GDM1 (cell line): ENCODE results near the gene SIRPG.
"Not testable (repeated sequence)": the region's sequence is repeated elsewhere in the genome, so short reads cannot be mapped to it uniquely, and the experiment has no call there.

Experiments
- DNase-seq: peaks from one replicate; lab custom pipeline; 2025; lab: John Stamatoyannopoulos, UW

The SIRPG gene

DNA sequence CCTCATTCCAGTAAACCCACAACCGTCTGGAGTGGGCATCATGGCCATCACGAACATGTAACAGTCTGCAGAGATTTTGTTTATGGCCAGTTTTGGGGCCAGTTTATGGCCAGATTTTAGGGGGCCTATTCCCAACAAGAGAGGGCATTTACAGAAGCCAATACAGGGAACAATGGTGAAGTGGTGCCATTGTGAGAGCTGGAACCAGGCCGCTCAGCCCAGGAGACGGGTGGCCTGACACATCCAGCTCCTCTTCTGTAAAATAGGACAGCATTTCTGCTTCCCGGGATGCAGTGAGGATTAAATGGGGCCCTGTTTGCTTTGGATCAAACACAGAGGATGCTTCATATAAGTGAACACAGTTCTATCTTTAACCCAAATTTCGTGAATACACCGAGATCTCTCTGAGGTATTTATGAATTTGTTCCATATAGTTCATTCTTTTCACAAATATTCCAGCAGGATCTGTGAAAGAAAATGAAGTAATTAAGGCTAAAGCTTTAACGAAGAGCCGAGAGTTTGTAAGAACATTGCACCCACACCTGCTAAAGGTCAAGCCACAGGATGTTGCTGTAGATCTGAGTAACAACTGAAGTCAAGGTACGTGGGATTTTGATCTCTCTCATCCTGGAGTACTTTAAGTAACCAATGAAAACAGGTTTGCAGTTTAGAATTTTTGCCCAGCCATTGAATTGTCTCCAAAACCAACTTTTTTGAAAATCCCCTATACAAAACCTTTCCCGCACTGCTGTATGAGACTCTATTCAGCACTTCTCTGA lies 14.5 kb upstream of the SIRPG start:
- no peak for DNase-seq

DNA sequence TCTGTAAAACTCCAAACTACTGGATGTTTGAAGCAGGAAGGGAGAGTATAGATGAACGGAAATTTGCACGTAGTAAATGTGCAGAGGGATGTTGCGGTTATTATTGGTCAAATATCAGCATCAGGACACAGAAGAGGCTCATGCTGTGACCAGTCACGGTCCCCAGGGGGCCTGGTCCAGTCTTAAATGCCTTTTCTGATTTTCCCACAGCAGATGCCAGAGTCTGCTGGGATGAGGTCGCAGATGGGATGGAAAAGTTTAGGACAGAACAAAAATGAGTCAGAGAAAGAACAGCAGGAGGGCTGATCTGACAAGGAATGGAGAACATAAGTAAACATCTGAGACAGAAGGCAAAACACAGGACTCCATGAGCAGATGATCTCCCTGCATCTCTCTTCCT lies 11.7 kb upstream of the SIRPG start:
- no peak for DNase-seq

DNA sequence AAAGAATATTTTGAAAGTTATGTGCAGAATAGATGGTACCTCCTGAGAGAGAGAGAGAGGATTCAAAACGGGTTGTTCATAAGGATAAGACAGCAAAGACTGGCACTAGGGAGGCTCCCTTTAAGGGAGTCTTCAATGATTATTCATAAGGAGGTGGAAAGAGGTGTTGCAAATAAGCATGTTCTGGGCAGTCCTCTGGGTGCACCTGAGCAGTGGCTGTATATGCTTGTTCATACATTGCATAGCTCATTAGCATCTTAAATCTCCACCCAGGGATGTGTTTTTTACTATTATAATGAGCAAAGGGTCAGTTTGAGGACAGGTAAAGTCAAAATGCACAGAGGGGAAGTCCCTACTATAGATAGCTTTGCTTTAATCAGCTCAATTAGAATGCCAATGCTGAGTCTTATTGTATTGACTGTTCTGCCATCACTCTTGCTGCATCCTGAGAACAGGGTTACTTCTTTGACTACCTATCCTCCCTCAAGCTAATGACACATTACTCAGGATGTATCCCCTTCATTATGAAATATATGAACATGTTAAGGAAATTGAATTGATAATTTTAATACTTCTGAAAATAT lies 10.0 kb upstream of the SIRPG start:
- DNase-seq = no peak

DNA sequence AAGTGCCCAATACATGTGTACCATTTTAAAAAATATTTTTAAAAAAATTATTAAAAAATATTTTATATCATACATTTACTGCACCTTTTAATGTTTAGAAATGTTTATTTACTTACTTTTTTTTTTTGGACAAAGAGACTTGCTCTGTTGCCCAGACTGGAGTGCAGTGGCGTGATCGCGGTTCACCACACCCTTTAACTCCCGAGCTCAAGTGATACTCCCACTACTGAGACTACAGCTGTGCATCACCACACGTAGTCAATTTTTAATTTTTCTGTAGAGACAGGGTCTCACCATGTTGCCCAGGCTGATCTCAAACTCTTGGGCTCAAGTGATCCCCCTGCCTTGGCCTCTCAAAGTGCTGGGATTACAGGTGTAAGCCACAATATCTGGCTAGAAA lies 9.2 kb upstream of the SIRPG start:
- DNase-seq = no peak

DNA sequence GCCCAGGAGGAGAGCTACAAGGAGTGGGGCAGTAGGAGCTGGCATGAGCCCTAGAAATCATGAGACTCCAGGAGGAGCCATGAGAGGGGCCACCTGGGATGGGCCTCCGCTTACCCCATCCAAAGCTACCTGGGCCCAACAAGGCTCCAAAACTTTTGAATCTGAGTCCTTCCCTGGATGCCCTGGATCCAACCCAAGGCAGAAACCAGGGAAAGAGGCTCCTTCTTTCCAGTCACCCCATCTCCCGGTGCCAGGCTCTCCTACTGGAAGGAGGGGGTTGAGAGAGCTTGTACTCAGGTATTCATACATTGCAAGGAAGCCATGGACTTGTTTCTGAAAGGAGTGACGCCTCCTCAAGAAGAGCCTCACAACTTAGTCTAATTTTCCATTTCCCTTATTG lies 7.8 kb upstream of the SIRPG start:
- DNase-seq = no peak

DNA sequence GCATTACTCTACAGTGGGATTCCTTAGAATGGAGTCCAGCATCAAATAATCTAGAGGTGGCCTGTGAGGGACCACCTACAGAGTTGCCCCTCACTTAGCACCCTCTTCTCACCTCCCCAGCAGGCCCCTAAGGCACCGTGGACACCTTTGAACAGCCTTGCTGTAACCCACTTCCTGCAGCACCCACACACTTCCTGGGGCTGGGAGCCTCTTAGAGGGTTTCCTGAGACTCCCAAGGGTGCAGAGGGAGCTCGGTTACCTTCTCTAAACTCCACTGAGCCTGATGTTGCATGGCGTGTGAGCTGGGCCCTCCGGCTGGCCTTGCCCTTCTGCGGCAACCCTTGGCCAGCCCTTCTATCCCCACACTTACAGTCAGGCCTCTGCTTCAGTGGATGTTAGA lies 7.3 kb upstream of the SIRPG start:
- DNase-seq = no peak

DNA sequence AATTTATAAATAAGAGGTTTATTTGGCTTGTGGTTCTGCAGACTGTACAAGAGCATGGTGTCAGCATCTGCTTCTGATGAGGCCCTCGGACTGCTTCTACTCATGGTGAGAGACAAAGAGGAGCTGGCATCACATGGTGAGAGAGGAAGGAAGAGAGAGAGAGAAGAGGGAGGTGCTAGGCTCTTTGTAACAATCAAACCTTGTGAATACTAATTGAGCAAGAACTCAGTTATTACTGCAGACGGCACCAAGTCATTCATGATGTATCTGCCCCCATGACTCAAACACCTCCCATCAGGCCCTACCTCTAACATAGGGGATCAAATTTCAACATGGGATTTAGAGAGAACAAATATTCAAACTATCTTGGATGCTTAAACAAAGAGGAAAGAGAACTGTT lies 6.3 kb upstream of the SIRPG start:
- DNase-seq = no peak

DNA sequence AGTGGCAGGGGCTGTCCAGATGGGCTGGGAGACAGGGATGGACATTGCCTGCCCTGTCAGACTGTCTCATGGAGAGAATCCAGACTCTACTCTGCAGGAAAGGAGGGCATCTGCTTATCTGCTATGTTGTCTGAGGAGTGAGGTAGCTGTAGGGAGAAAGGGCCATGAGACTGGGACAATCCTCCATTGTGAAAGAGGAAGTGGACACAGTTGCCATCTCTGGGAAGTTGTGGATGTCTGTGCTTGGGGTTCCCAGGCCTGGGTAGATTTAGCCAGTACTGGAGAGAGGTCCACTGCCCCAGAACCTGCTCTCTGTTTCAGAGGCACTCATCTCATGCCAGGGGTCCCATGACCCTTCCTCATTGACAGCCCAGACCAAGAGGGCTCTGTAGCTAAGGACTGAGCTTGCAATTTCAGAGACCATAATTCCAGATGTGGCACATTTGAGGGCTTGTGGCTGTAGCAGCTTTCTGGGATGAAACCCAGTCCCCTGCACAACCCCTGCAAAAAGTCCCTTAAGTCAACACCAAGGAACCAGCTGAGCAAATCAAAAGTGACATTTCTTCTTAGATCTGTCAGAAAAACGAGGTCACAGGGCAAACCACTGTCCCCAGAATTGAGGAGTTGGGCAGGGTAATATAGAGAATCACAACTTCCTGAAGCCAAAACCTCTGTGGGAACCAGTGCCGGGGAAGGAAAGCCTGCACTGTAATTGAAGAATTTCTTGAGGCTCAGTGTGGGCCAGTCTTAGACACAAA lies 4.1 kb upstream of the SIRPG start:
- no peak for DNase-seq

DNA sequence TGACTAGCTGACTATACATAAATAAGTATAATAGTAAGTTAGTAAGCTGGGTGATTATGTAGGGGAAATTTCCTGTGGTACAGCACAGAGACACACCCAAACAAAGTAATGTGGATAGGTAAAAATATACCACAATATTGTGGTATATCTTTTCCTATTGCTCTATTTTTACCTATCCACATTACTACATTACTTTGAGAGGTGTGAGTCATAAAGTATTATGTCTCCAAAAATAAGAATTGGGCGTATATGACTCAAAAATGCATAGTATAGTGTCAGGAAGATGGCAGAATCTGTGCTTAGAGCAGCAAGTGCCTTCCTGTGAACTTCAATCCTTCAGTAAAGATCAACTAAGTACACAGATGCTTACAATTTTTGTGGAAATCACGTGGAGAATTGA lies 2.7 kb upstream of the SIRPG start:
- no peak for DNase-seq

DNA sequence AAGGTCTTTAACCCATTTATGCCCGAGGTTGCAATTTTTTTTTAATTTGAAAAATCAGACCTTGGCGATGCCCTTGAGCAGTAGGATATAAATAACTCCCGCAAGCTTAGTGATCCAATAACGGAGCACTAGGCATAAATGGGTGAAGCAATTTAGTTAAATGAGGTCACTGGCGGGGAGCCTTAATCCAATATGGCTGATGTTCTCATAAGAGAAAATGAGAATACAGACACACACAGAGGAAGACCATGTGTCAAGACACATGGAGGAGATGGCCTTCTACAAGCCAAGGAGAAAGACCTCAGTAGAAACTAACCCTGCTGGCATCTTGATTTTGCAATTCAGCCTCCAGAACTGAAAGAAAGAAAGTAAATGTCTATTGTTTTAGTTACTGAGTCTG lies 735 bp downstream of the SIRPG start:
- DNase-seq = no peak

DNA sequence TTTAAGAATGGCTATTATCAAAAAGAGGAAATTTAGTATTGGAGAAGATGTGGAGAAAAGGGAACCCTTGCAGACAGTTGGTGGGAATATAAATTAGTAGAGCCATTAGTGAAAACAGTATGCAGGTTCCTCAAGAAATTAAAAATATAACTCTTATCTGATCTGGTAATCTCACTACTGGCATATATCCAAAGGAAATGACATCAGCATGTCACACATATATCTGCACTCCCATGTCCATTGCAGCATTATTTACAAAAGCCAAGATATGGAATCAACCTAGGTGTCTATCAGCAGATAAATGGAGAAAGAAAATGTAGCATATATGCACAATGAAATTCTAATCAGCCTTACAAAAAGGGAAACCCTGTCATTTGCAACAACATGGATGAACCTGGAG lies 2.6 kb downstream of the SIRPG start:
- no peak for DNase-seq

DNA sequence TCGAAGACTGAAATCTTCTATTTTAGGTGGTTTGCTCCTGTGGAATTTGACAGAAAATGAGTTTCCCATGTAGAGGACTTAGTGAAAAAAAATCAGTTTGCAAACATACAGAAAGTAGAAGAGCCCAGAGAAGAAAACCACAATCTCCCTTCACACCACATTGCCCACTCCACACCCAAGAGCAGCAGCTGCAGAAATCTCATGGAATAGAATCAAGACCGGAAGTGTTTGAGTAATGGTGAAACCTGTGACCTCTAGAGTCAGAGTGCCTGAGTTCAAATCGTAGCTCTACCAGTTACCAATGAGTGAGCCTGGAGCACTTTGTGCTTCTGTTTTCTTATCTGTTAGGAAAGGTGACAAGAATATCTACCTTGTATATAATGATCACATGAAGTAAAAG lies 4.6 kb downstream of the SIRPG start:
- no peak for DNase-seq

DNA sequence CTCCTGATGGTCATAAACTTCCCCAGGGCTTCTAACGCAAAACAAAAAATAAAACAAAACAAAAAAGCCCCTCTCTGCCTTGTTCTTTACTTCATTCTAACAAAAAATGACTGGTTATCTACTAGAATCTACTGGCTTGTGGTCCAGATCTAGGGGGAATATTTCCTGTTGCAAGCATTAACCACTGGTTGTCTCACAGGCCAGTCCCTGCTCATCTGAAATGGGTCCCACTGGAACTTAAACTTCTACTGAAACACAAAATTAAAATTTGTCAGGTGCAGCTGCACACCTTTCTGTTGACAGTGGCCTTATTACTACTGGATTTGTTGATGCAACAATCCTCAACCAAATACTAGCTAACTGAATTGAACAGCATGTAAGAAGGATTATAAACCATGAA lies 5.5 kb downstream of the SIRPG start:
- DNase-seq = no peak

DNA sequence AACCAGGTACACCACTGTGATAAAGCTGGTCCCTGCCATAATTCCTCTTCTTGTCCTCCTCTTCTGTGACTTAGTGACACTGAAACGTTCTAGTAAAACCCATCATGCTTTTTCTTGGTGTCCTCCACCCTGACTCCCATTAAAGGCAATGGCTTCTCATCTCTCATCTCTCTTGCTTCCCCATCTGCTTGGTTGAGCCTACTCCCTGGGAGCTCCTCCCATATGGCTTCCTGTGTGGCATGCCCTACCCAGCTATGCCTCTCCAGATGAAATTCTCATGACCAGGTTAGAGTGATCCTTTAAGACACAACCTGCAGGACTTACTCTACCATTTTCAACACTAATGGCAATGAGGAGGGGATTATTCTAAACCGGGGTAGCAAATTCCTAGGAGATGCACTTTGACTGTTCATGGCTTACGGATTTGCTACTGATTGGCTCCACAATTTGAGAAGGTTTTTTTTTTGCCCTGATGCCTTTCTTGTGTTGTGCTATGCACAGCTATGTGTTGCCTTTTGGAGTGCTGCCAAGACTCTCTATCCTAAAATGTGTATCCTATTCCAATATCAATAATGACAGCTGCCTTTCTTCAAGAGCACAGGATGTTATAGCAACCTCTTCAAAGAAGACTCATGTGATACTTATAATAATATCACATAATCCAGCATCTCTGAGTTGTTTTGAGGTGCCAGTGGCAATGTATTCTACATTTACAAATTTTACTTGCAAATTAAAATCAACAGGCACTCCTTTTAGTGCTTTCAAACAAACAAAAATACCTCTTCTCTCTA lies 6.1 kb downstream of the SIRPG start:
- DNase-seq = no peak

DNA sequence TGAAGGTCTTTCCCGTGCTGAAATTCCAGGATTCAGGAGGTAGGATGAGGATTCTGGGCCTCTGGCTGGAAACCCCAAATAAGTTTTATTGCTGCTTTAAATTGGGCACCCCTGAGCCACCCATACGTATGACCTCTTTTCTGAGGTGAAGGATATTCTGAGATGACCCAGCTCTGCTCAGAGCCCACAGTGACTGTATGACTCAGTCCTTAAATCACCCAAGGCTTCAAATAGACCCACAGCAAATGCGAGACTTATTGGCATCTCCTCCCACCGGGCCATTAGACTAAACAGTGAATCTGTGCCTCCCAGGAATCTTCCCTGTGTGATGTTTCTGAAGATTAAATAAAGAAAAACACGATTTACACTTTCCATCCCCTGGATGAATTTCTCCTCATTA lies 9.5 kb downstream of the SIRPG start:
- no peak for DNase-seq

DNA sequence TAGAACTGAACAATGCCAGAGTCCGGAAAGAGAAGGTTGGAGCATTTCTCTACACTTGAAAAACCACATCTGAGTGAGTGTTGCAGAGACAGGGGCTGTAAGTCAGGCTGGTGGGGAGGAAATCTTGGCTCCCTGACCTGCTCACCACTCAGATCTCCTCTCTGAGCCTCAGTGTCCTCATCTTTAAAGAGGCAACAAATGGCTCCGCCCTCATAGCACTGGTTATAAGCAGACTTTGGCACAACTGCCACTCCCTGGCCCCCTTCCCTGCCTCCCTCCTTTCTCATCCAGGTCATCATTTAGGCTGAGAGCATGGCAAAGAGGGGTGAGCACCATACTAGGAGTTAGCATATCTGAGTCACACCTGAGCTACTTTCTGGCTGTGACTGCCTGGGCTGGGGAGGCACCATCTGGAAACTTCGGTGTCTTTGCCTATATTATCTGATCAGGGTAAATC lies 10.6 kb downstream of the SIRPG start:
- DNase-seq = no peak

DNA sequence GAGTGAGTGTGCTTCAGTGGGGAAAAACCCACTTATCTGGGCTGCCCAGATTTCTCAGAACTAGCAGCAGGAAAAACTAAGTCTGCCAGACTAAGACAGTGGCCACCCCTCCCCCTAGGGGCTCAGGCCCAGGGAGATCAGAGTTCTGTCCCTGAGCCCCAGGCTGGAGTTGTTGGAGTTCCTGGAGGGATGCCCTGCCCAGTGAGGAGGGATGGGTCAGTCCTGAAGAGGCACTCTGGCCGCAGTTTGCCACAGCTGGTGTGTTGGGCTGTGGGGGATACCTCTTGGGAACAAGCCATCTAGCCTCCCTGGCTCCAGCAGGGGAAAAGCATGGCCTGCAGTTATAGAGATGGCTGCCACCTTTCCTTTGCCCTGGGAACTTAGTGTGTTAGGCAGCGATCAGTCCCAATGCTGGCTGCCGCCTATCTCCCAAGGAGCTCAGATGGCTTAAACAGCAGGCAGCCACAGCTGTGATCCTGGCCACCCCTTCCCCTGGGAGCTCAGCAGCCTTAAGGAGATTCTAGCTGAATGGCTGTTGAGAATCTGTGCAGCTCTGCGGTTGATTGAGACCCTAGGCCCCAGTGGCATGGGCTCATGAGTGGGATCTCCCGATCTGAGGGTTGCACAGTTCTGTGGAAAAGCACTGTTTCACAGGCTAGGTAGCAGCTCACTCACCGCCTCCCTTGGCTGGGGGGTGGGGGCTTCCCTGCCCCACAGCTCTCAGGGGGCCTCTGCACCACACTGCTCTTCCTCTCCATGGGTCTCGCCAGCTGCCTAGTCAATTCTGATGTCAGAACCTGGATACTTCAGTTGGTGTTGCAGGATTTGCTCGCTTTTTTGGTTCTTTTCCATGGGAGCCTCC lies 13.2 kb downstream of the SIRPG start:
- DNase-seq = no peak

DNA sequence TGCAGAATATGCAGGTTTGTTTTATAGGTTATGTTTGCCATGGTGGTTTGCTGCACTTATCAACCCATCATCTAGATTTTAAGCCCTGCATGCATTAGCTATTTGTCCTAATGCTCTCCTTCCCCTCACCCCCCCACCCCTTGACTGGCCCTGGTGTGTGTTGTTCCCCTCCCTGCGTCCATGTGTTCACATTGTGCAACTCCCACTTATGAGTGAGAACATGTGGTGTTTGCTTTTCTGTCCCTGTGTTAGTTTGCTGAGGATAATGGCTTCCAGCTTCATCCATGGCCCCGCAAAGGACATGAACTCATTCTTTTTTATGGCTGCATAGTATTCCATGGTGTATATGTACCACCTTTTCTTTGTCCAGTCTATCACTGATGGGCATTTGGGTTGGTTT lies 18.9 kb downstream of the SIRPG start:
- DNase-seq = not testable (repeated sequence)

DNA sequence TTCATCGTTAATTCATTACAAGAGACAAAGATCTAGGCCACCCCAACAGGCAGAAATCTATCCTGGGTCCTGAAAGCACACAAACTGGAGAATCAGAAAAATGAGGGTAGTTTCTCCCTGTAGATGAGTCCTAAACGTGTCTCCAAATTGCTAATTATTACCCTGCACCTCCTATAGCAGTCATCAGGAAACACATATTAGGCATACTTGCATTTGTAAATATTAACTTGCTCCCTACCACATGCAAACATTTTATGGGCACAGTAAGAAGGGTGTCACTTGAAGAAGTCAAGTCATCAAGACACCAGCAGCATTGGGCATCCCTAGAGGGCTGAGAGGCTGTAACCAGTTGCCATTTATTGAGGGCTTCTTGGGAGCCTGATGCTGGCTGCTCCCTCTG lies 19.8 kb downstream of the SIRPG start:
- no peak for DNase-seq

DNA sequence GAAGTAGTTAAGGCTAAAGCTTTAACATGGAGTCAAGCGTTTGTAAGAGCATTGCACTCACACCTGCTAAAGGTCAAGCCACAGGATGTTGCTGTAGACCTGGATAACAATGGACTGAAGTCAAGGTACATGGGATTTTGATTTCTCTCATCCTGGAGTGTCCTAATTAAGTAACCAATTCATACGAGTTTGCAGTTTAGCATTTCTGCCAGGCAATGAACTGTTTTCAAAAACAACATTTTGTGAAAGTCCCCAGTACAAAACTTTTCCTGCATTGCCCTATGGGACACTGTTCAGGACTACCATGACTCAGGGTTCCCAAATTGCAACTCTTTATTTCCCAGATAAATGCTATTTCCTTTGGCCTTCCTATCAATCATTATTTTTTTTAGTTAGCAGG lies 20.4 kb downstream of the SIRPG start:
- no peak for DNase-seq

DNA sequence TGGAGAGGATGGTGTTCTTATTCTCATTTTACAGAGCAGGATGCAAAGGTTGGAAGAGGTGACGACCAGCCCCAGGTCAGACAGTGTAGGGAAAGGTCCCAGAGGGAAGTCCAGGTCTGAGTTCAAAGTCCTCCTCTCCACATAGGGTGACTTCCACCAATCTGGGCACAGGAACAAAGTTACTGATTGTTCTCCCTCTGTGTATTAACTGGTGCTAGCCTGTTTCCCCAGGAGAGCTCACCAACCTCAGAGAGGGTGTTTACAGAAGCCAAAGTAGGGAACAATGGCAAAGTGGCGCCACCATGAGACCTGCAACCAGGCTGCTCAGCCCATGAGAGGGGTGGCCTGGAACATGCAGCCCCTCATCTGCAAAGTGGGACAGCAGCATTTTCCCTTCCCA lies 21.0 kb downstream of the SIRPG start:
- no peak for DNase-seq
